ENCODE measurements around the gene MKKS. TPM values are rescaled to one million over a fixed set of nuclear protein-coding genes. Genes with fewer than 3 reads are reported as not detected.

The MKKS gene
- polyA plus RNA-seq, 1 donor (not counting 4 experiments of a cell fraction or from before 2014, with no cell fraction given), result 24.8 TPM

DNA sequence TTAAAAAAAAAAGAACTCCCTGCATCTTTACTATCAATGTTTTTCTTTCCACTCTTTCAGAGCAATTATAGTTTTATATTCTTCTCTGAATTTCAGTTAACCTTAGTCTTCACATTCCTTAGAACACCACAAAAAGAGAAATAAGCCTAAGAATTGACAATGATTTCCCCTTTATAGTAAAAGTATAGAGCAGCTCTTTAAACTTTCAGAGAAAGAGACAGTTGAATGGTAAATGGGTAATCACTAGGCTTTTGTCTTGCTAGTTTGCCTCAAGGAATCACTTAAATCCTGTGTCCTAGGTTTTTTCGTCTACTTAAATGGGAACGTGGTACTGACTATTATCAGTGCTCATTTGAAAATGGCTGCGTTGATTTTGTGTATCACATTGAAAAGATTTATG, 32.8 kb upstream of the MKKS start:
- DNase-seq (ENCODE audit: low read depth, low spot score) (no peak), FAIRE-seq (no peak)
- Histone ChIP-seq H3K79me2 (ENCODE audit: control insufficient read depth, insufficient read depth, low read length) (peaks cover 8% of the 10 kb centered on the region), H4K20me1 (ENCODE audit: control insufficient read depth, extremely low read depth, insufficient read depth, low read length) (no peaks in the 10 kb centered on the region), H2AFZ (ENCODE audit: control insufficient read depth, low read length) (no peak overlapping the region), H3K4me2 (ENCODE audit: control insufficient read depth, extremely low read depth, insufficient read depth, low read depth, low read length) (no peak overlapping the region), H3K27me3 (ENCODE audit: control insufficient read depth, extremely low read depth, insufficient read depth, low read length) (no peaks in the 10 kb centered on the region), H3K9ac (ENCODE audit: control insufficient read depth, extremely low read depth, insufficient read depth, low read length) (no peak overlapping the region), H3K4me1 (ENCODE audit: control insufficient read depth, extremely low read depth, insufficient read depth, low read length) (peaks cover 6% of the 10 kb centered on the region), H3K9me3 (ENCODE audit: control insufficient read depth, low read depth, low read length) (peaks cover 2% of the 10 kb centered on the region), H3K4me3 (ENCODE audit: control insufficient read depth in 2 of 3, extremely low read depth in 1 of 3, insufficient read depth in 2 of 3, low read depth in 1 of 3, low read length in 3 of 3) (no peak overlapping the region), H3K36me3 (ENCODE audit: control insufficient read depth in 2 of 2, extremely low read depth in 1 of 2, insufficient read depth in 2 of 2, low read length in 2 of 2) (no peaks in the 10 kb centered on the region), H3K27ac (ENCODE audit: control insufficient read depth, insufficient read depth, low read length) (no peak overlapping the region), H3K9me1 (ENCODE audit: control insufficient read depth, extremely low read depth, insufficient read depth, low read length) (no peaks in the 10 kb centered on the region)
- TF ChIP-seq, protein P1, sequence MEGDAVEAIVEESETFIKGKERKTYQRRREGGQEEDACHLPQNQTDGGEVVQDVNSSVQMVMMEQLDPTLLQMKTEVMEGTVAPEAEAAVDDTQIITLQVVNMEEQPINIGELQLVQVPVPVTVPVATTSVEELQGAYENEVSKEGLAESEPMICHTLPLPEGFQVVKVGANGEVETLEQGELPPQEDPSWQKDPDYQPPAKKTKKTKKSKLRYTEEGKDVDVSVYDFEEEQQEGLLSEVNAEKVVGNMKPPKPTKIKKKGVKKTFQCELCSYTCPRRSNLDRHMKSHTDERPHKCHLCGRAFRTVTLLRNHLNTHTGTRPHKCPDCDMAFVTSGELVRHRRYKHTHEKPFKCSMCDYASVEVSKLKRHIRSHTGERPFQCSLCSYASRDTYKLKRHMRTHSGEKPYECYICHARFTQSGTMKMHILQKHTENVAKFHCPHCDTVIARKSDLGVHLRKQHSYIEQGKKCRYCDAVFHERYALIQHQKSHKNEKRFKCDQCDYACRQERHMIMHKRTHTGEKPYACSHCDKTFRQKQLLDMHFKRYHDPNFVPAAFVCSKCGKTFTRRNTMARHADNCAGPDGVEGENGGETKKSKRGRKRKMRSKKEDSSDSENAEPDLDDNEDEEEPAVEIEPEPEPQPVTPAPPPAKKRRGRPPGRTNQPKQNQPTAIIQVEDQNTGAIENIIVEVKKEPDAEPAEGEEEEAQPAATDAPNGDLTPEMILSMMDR (optimal IDR thresholded peaks at IDR 0.05 in 1 of 3, IDR thresholded peaks at IDR 0.05 in 1 of 3, conservative IDR thresholded peaks at IDR 0.05 in 1 of 3; ENCODE audit: extremely low read depth in 1 of 3, insufficient read depth in 2 of 3, low read length in 3 of 3), result no peak
- TF ChIP-seq EZH2 (IDR thresholded peaks at IDR 0.05; ENCODE audit: low read length), result no peak
- dilution Hi-C loops (cut with MboI; ENCODE audit: extremely low pct_ligation_motif_present, low sequenced_read_pairs), result no loop called here

DNA sequence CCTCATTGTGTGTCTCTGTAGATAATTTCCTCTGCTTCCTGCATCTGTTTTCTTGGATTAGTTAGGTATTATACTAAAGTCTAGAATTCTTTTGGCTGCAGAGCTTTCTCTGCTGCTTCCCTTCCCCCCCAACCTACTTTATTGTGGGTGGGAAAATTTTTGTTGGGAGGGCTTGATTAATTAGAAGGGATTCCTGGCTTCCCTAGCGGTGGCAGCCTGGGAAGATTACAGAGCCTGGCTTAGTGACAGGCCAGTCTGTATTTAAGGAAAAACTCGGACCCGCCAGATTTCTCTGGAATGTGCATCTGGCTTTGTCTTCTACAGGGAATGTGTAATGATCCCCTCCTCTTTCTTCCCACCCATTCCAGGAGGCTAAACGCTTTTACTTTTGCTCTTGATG, 32.3 kb upstream of the MKKS start:
- Histone ChIP-seq H4K20me1 (ENCODE audit: control insufficient read depth, extremely low read depth, insufficient read depth, low read length) (no peaks in the 10 kb centered on the region), H3K79me2 (ENCODE audit: control insufficient read depth, insufficient read depth, low read length) (peaks cover 6% of the 10 kb centered on the region), H2AFZ (ENCODE audit: control insufficient read depth, low read length) (no peak overlapping the region), H3K4me3 (ENCODE audit: control insufficient read depth in 2 of 3, extremely low read depth in 1 of 3, insufficient read depth in 2 of 3, low read depth in 1 of 3, low read length in 3 of 3) (no peak overlapping the region), H3K4me2 (ENCODE audit: control insufficient read depth, extremely low read depth, insufficient read depth, low read depth, low read length) (no peak overlapping the region), H3K27ac (ENCODE audit: control insufficient read depth, insufficient read depth, low read length) (no peak overlapping the region), H3K27me3 (ENCODE audit: control insufficient read depth, extremely low read depth, insufficient read depth, low read length) (no peaks in the 10 kb centered on the region), H3K9me3 (ENCODE audit: control insufficient read depth, low read depth, low read length) (peaks cover 2% of the 10 kb centered on the region), H3K9ac (ENCODE audit: control insufficient read depth, extremely low read depth, insufficient read depth, low read length) (no peak overlapping the region), H3K4me1 (ENCODE audit: control insufficient read depth, extremely low read depth, insufficient read depth, low read length) (peaks cover 6% of the 10 kb centered on the region), H3K36me3 (ENCODE audit: control insufficient read depth in 2 of 2, extremely low read depth in 1 of 2, insufficient read depth in 2 of 2, low read length in 2 of 2) (no peaks in the 10 kb centered on the region), H3K9me1 (ENCODE audit: control insufficient read depth, extremely low read depth, insufficient read depth, low read length) (no peaks in the 10 kb centered on the region)
- FAIRE-seq, result no peak
- dilution Hi-C loops (cut with MboI; ENCODE audit: extremely low pct_ligation_motif_present, low sequenced_read_pairs), result no loop called here
- DNase-seq (ENCODE audit: low read depth, low spot score), result no peak
- TF ChIP-seq EZH2 (IDR thresholded peaks at IDR 0.05; ENCODE audit: low read length), result no peak
- TF ChIP-seq, protein P1 (optimal IDR thresholded peaks at IDR 0.05 in 1 of 3, IDR thresholded peaks at IDR 0.05 in 1 of 3, conservative IDR thresholded peaks at IDR 0.05 in 1 of 3; ENCODE audit: extremely low read depth in 1 of 3, insufficient read depth in 2 of 3, low read length in 3 of 3), result no peak
